ENCODE measurements around the gene ACOXL.

The ACOXL gene

GRCh38 chr2:110799376-110799775, 67.0 kb downstream of the ACOXL start:
- no peak for DNase-seq

DNA sequence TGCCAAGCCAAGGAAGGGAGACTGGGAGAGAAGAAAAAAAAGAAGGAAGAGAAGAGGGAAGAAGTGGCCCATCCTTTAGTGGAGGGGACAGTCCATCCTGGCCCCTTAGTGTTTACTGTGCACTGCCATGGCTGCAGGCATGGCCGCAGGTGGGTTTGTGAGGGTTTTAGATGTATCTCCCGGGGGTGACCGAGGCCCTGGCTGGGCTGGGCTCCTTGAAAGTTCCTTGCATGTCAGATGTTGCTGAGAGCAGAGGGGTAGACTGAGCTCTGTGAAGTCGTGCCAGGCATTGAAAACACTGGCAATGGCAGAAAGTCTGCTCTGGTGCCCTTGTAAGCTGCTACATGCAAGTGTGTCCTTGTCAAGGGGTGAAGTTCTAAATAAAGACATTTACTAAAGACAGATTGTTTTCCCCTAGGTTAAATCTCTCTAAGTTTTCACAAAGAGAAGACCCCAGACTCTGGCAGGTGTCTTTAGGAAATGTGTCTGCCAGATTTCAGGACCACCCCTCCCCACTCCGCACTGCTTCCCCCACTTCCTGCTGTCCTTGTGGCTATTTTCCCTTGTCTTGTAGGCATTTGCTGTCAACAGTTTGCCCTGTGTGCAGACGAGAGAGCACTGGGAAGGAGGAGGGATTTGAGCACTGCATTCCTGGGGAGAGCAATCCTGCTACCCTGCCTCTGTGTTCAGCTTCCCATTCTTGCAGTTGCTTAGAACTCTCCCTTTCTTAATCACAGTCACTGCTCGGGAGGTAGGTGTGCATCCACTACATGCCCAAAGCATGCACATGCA, 68.4 kb downstream of the ACOXL start:
- DNase-seq, result no peak

DNA sequence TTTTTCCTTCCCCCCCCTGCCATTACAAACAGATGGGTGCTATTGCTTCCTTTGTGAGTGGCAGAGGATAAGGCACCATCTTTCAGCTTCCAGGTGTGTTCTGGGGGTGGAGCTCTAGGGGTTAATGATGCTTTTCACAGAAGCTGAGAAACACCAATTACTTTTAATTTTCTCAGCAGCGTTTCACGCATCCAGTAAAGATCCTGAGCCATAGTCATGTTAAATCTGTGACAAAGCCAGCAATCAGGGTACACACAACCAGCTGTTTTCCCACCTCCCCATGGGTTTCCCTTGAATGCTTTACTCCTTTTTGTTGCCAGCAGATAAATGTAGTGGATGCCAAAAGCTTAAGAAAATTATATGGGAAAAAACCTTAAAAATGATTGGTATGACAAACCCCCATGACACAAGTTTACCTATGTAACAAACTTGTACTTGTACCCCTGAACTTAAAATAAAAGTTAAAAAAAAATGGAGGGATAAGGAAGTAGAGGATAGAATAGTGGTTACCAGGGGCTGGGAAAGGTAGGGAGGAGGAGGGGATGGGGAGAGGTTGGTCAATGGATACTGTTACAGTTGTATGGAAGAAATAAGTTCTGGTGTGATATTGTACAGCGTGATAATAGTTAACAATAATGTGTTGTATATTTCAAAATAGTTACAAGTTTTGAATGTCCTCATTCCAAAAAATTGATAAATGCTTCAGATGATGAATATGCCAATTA, 70.0 kb downstream of the ACOXL start:
- DNase-seq, result no peak

- DNase-seq, result no peak
These were observed 72.1 kb downstream of the ACOXL start for GRCh38 chr2:110804433-110804832.

DNA sequence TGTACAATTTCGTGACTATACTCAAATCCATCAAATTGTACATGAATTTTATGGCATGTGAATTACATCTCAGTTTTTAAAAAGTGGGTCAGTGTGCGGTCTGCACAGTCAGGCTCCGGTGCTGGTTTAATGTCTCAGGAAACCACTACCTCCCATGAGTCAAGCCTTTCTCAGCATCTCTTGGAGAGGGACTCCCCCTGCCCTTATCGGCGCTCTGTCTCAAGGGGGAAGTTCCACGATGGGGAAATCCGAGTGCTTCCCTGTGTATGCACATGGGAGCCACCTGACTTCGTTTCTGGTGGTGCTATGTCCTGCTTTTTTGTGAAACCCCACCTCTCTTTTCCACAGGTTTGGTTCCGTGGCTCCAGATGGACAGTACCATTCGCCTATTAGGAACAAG, 72.5 kb downstream of the ACOXL start:
- peak; percentile 75 to 91 for DNase-seq

GRCh38 chr2:110805894-110806452, 73.6 kb downstream of the ACOXL start:
- DNase-seq, result no peak

DNA sequence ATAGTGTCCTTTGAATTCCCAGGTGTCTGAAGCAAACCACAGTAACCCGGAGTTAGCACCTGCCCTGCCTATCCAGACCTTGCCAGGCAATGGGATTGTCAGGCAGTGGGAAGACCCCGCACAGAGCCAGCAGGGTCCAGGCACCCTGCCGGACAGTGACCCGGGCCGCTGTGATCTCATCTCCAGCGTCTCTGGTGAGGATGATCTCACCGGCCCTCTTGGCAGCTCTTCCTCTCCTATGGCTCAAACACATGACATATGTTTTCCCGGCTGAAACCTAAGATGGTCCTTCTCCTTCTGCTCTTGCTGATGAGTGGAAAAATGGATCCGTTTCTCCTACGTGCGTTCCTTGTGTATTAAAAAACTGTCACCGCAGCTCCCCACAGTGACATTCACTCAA, 75.1 kb downstream of the ACOXL start:
- no peak for DNase-seq

- no peak for DNase-seq
These were observed 78.0 kb downstream of the ACOXL start for GRCh38 chr2:110810404-110810803.

GRCh38 chr2:110812726-110813645, 80.6 kb downstream of the ACOXL start:
- DNase-seq, result no peak

DNA sequence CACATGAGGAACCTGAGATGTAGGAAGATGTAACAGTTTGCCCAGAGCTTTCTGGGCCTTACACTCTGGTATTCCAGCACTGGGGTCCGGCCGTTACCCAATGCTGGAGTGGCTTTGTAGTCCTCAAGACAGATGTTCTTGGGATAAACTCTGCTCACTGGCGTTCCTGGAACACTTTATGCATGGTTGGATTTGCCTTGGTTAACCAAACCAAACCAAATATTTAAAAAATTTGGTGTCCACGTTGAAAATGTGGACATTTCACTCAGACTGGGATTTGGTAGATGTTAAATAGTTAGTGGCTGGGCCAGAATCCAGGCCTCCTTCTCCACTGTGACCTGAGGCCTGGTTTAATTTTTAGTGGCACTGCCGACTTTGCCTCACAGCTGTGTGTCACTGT, 81.5 kb downstream of the ACOXL start:
- no peak for DNase-seq

- DNase-seq, result no peak
These were observed 83.6 kb downstream of the ACOXL start for GRCh38 chr2:110815938-110816337.

DNA sequence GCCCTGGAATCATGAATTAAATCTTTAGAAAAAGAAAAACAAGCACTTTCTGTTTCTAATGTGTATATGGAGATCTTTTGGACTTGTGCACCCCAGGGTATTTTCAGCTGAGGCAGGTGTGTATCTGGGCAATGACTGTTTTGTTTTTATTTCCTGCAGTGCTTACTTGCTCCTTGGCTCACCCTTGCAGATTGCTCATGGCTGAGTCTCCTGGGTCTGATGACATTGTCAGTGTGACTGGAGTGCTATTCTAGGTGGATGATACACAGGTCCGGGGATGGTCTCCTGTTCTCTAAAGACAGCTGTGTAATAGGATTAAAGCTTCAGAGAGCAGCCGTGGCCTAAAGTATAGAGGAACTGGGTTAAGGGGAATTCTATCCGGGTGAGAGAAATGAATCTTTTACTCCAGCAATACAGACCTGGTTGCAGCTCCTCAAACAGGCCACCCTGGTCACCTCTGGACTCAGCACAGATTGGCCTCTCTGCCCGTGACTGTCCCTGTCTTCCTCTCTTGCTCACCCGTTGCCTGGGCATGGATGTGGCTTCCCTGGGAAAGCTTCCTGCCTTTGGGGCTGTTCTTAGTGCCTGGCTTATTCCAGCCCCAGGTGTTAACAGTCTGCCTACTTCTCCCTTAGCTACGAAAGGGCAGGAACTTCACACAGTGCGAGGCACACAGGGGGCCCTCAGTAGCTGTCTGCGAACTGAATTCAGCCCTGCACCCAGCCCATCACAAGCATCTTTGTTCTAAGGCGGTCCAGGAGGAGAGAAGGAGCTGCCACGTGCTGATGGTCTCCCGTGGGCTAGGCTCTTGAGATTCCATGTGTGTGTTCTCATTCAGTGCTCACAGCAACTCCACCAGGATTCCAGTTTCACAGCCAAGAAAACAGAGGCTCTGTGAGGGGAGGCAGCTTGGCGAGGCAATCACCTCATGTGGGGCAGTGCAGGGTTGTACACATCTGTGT, 84.3 kb downstream of the ACOXL start:
- DNase-seq, result no peak

GRCh38 chr2:110818767-110819481, 86.6 kb downstream of the ACOXL start:
- no peak for DNase-seq

DNA sequence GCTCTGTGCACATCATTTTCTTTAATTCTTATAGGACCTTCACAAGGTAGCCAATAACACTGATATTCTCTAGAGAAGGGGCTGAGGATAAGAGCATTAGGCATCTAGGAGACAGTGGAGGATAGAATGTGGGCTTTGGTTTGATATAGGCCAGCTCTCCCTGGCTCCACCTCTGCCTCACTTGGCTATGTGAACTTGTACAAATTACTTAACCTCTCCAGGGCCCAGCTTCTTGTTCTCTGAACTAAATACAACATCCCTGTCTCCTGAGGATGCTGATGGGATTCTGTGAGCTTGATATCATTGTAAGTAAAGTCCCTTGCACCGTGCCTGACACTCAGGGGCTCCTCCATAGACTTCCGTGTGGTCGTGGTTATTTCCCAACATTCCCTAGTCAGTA, 87.3 kb downstream of the ACOXL start:
- no peak for DNase-seq

DNA sequence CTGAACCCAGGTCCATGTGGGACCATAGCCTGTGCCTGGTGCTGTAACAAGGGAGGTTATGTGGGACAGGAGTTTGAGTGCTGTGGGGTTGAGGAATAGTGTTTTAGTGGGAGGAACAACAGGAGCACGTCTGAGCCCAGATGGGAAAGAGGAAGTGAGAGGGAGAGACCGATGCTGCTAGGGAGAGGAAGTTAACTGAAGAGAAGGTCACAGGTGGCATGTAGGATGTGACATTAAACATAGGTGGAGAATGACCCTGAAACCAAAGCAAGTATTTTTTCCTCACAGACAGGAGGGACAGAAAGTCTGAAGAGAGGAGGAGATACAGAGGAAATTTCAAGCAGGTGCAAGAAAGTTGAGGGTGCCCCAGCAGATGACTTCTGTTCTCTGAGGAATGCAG, 87.8 kb downstream of the ACOXL start:
- DNase-seq, result peak; percentile 20 to 35

DNA sequence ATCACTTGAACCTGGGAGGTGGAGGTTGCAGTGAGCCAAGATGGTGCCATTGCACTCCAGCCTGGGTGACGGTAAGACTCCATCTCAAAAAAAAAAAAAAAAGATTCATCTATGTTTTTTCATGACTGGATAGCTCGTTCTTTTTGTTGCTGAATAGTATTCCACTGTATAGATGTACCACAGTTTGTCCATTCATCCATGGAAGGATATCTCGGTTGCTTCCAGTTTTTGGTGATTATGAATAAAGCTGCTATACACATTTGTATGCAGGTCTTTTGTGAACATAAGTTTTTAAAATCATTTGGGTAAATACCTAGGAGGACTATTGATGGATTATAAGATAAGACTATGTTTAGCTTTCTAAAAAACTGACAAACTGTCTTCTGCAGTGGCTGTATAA, 90.8 kb downstream of the ACOXL start:
- no peak for DNase-seq

DNA sequence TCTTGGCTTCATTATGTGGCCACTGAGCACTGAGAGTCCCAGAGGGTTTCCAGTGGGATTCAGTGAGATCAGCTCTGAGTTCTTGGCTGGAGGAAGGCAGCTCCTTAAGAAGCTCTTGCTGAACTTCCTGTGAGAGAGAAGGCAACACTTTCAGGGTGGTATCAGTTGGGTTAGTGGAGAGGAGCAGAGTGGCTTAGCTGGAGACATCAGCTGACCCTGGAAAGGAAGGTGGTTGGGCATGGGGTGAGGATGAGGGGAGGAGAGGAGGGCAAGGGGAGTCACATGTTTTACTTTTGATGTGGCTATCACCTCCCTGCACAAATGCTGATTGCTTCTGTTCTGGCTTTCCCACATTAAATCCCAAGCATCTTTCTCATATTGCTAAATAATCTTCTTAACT, 95.1 kb downstream of the ACOXL start:
- no peak for DNase-seq

DNA sequence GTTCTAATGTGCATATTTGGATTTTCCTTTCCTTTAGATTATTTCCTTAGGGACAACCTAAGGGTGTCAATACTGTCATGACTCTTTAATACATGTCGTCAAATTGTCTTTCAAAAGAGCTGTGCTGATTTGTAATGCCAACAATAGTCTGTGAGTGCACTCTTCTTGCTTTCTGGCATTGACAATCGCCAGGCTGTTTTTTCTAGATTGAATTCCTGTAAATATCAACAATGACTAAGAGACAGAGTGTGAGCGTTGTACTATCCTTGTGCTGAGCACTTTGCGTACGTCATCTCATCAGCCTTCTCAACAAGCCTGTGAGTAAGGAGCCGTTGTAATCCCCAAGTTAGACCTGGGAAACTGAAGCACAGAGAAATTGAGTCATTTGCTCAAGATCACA, 96.0 kb downstream of the ACOXL start:
- no peak for DNase-seq

DNA sequence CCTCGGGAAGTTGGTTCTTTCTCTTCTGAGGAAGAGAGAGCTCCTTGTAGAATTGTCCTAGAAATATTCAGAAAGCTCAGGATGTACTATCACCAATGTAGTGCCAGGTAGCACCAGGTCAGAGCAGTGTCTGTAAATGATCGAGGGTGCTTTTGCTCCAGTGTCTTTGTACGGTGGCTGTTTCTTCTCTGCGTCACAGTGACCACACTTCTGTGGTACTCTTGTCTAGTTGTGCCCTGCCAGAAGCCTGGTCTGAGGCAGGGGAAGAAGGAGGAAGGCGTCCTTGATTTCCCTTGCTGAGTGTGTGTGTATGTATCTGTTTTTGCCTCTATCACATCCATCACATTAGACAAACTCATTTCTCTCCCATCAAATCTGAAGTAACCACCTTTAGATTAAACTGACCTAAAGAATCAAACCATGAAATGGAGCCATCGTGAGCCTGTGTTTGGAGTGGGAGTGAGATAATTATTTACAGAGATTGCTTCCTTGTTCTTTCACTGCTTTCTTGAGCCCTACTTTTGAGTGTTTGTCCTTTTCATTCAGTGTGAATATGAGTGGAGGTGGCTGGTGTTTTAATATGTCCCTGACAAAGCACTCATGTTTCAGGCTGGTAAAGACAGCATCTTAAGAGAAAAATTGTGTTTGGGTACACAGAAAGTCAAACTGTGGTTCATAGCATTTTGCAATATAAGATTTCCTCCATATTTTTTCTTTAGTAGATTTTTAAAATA, 97.2 kb downstream of the ACOXL start:
- DNase-seq, result no peak

GRCh38 chr2:110832740-110833139, 100.4 kb downstream of the ACOXL start:
- DNase-seq, result no peak

Measured in inflammatory macrophage treated with lipopolysaccharide for 1 hour (primary cell).